T-helper 2 cell treated with Interferon-gamma antibody and Interleukin-4, amounts not matched to agents 5 μg/mL and 100 μg/mL, for 36 hours (primary cell): Measurements from ENCODE around the gene VSNL1.
"Not testable (repeated sequence)": the region's sequence is repeated elsewhere in the genome, so short reads cannot be mapped to it uniquely, and the experiment has no call there.

Experiments used
- DNase-seq: peaks from one replicate; pipeline ENCODE4 v3.0.0; 2021; ENCODE audit warnings: low spot score
- H3K27ac Mint-ChIP-seq: one replicate; pipeline ENCODE4 v1.8.0; 2021; ENCODE audit warnings: mild to moderate bottlenecking, mixed read lengths
- H3K27me3 Mint-ChIP-seq: one replicate; pipeline ENCODE4 v1.8.0; 2021; ENCODE audit warnings: low read depth, mixed read lengths
- H3K36me3 Mint-ChIP-seq: one replicate; pipeline ENCODE4 v1.8.0; 2021; ENCODE audit warnings: low read depth, mixed read lengths
- H3K4me1 Mint-ChIP-seq: one replicate; pipeline ENCODE4 v1.8.0; 2021; ENCODE audit warnings: low read depth, mixed read lengths
- H3K4me3 Mint-ChIP-seq: one replicate; pipeline ENCODE4 v1.8.0; 2022; ENCODE audit warnings: mild to moderate bottlenecking, moderate library complexity, mixed read lengths
- H3K9me3 Mint-ChIP-seq: one replicate; pipeline ENCODE4 v1.8.0; 2021; ENCODE audit warnings: mixed read lengths

VSNL1 gene

DNA sequence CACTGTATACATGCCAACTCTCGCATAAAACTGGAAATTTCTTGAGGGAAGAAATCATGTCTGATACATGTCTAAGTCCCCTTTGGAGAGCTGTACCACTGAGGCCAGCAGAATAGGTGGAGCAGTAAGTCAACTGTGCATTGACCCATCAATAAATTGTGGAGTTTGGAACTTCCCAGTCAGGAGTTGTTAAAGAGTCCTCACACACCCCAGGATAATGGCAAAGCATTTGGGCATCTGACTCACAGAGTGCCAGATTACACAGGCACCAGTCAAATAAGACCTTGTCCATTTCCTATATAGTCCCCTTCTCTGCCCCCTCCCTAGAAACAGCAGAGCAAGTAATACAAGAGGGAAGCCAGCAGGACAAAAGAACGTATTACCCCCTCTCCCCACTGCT lies 10.4 kb downstream of the VSNL1 start:
- no peaks in the 10 kb centered on the region for H3K36me3 Mint-ChIP-seq
- no peak for DNase-seq
- H3K4me1 Mint-ChIP-seq, result no peaks in the 10 kb centered on the region
- H3K27me3 Mint-ChIP-seq, result peaks cover 3% of the 10 kb centered on the region
- H3K4me3 Mint-ChIP-seq, result no peak overlapping the region
- no peak overlapping the region for H3K27ac Mint-ChIP-seq
- H3K9me3 Mint-ChIP-seq, result no peaks in the 10 kb centered on the region

DNA sequence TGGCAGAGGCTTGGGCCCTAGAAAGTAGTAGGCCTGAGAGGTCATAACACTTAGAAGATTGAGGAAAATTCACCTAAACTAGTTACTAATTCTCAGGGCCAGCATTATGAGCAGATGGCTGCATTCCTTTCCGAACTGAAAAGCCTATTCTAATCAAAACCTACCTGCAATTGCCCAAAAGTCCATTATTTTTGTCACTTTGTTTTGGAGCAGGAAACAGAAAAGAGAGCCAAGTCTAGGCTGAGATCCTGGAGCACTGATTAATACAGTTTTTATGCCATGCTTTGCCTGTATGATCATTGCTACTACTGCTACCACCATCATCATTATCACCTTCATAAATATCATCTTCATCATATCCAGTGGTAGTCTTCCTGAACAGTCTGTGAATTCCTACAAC lies 14.7 kb downstream of the VSNL1 start:
- Mint-ChIP-seq H3K9me3 (no peaks in the 10 kb centered on the region), H3K27me3 (no peaks in the 10 kb centered on the region), H3K4me3 (no peak overlapping the region), H3K36me3 (no peaks in the 10 kb centered on the region), H3K27ac (no peak overlapping the region), H3K4me1 (no peaks in the 10 kb centered on the region)
- DNase-seq, result no peak

- Mint-ChIP-seq H3K4me1 (no peaks in the 10 kb centered on the region), H3K27me3 (no peaks in the 10 kb centered on the region), H3K36me3 (no peaks in the 10 kb centered on the region), H3K4me3 (no peak overlapping the region), H3K9me3 (no peaks in the 10 kb centered on the region), H3K27ac (no peak overlapping the region)
- DNase-seq, result no peak
Observed at GRCh38 chr2:17557596-17557995, 17.1 kb downstream of the VSNL1 start.

GRCh38 chr2:17558053-17558452 lies 17.6 kb downstream of the VSNL1 start:
- Mint-ChIP-seq H3K27me3 (no peaks in the 10 kb centered on the region), H3K4me3 (no peak overlapping the region), H3K4me1 (no peaks in the 10 kb centered on the region), H3K27ac (no peak overlapping the region), H3K9me3 (no peaks in the 10 kb centered on the region), H3K36me3 (no peaks in the 10 kb centered on the region)
- DNase-seq, result no peak

DNA sequence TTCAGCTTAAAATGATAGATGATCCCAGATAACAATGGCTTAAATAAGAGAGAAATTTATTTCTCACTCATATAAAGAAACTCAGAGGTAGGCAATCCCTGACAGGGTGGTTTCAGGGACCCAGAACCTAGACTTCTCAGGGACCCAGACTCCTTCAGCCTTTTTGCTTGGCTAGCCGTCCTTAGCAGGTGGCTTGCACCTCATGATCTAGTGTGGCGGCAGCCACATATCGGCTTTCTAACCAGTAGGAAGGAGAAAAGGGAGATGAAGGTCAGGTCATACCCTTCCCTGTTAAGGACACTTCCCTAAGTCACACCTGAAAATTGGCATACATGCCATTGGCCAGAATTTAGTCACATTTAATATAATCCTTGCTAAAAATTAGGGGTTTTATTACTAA lies 18.4 kb downstream of the VSNL1 start:
- H3K27ac Mint-ChIP-seq, result no peak overlapping the region
- DNase-seq, result no peak
- H3K27me3 Mint-ChIP-seq, result no peaks in the 10 kb centered on the region
- no peaks in the 10 kb centered on the region for H3K36me3 Mint-ChIP-seq
- no peaks in the 10 kb centered on the region for H3K4me1 Mint-ChIP-seq
- H3K4me3 Mint-ChIP-seq, result no peak overlapping the region
- H3K9me3 Mint-ChIP-seq, result no peaks in the 10 kb centered on the region

GRCh38 chr2:17565726-17566125 lies 25.2 kb downstream of the VSNL1 start:
- H3K36me3 Mint-ChIP-seq, H3K27ac Mint-ChIP-seq, DNase-seq, H3K9me3 Mint-ChIP-seq, H3K4me3 Mint-ChIP-seq, H3K4me1 Mint-ChIP-seq, H3K27me3 Mint-ChIP-seq: not testable (repeated sequence)

GRCh38 chr2:17571681-17572080 lies 31.2 kb downstream of the VSNL1 start:
- H3K36me3 Mint-ChIP-seq, result no peaks in the 10 kb centered on the region
- H3K4me1 Mint-ChIP-seq, result no peaks in the 10 kb centered on the region
- H3K9me3 Mint-ChIP-seq, result no peaks in the 10 kb centered on the region
- DNase-seq, result no peak
- no peak overlapping the region for H3K27ac Mint-ChIP-seq
- no peak overlapping the region for H3K4me3 Mint-ChIP-seq
- H3K27me3 Mint-ChIP-seq, result peaks cover 8% of the 10 kb centered on the region

GRCh38 chr2:17573085-17573803 lies 32.7 kb downstream of the VSNL1 start:
- Mint-ChIP-seq H3K4me1 (peaks cover 1% of the 10 kb centered on the region), H3K4me3 (no peak overlapping the region), H3K27me3 (peaks cover 9% of the 10 kb centered on the region), H3K9me3 (no peaks in the 10 kb centered on the region), H3K36me3 (no peaks in the 10 kb centered on the region), H3K27ac (no peak overlapping the region)
- DNase-seq, result no peak

- Mint-ChIP-seq H3K27me3 (peaks cover 9% of the 10 kb centered on the region), H3K36me3 (no peaks in the 10 kb centered on the region), H3K4me3 (no peak overlapping the region), H3K4me1 (peaks cover 2% of the 10 kb centered on the region), H3K9me3 (no peaks in the 10 kb centered on the region), H3K27ac (no peak overlapping the region)
- no peak for DNase-seq
Observed at GRCh38 chr2:17573804-17574175, 33.3 kb downstream of the VSNL1 start.

DNA sequence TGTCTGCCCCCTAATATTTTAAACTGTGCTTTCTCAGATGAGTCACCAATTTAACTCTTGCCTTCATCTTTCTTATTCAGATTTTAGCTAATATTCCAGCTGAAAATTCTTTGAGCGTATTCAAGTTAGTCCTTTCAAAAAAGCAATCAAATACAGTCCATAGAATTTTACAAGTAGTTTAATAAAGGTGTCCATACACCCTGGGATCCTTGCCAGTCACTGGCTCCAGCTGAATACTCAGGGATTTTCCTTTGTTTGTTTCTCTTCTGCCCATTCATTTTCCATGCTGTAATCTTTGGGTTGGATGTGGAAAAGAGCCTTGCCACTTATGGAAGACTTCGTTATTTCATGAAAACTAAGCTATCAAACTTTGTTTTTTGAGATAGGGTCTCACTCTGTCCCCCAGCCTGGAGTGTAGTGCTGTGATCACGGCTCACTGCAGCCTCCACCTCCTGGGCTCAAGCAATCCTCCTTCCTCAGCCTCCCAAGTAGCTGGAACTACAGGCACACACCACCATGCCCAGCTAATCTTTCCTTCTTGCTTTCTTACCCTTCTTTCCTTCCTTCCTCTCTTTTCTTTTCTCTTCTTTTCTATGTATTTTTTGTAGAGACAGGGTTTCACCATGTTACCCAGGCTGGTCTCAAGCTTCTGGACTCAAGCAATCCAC lies 34.0 kb downstream of the VSNL1 start:
- H3K27ac Mint-ChIP-seq, result no peak overlapping the region
- H3K27me3 Mint-ChIP-seq, result peaks cover 9% of the 10 kb centered on the region
- no peaks in the 10 kb centered on the region for H3K9me3 Mint-ChIP-seq
- peaks cover 6% of the 10 kb centered on the region for H3K4me1 Mint-ChIP-seq
- no peaks in the 10 kb centered on the region for H3K36me3 Mint-ChIP-seq
- H3K4me3 Mint-ChIP-seq, result no peak overlapping the region
- no peak for DNase-seq

GRCh38 chr2:17576802-17577201 lies 36.3 kb downstream of the VSNL1 start:
- H3K4me3 Mint-ChIP-seq, result no peak overlapping the region
- no peak overlapping the region for H3K27ac Mint-ChIP-seq
- no peak for DNase-seq
- H3K9me3 Mint-ChIP-seq, result no peaks in the 10 kb centered on the region
- peaks cover 9% of the 10 kb centered on the region for H3K27me3 Mint-ChIP-seq
- H3K4me1 Mint-ChIP-seq, result peaks cover 10% of the 10 kb centered on the region
- H3K36me3 Mint-ChIP-seq, result no peaks in the 10 kb centered on the region

DNA sequence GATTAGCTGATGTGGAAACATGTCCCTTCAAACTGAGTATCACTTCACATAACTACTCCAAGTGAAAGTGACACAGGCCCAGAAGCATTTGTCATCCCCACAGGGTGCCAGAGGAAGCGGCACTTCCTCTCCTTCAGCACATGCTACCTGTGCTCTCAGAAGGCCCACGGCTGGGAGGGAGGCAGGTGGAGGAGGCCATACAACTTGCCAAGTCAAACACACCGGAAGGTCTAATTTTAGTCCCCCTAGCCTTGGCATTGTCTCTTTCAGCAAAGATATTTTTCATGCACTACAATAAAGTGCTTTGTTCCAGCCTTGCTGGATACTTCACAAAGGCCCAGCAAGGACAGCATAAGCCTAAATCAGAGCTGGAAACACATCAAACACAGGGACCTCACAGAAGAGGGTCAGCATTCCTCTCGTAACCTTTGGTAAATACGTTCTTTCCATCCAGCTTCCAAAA lies 38.0 kb downstream of the VSNL1 start:
- peaks cover 10% of the 10 kb centered on the region for H3K4me1 Mint-ChIP-seq
- DNase-seq, result no peak
- H3K4me3 Mint-ChIP-seq, result no peak overlapping the region
- no peaks in the 10 kb centered on the region for H3K36me3 Mint-ChIP-seq
- no peaks in the 10 kb centered on the region for H3K9me3 Mint-ChIP-seq
- peaks cover 7% of the 10 kb centered on the region for H3K27me3 Mint-ChIP-seq
- no peak overlapping the region for H3K27ac Mint-ChIP-seq

GRCh38 chr2:17579605-17580318 lies 39.3 kb downstream of the VSNL1 start:
- no peak for DNase-seq
- Mint-ChIP-seq H3K27ac (no peak overlapping the region), H3K36me3 (no peaks in the 10 kb centered on the region), H3K4me1 (peaks cover 10% of the 10 kb centered on the region), H3K4me3 (no peak overlapping the region), H3K27me3 (peaks cover 7% of the 10 kb centered on the region), H3K9me3 (no peaks in the 10 kb centered on the region)

- Mint-ChIP-seq H3K4me3 (no peak overlapping the region), H3K27me3 (peaks cover 7% of the 10 kb centered on the region), H3K4me1 (peaks cover 10% of the 10 kb centered on the region), H3K9me3 (no peaks in the 10 kb centered on the region), H3K27ac (no peak overlapping the region), H3K36me3 (no peaks in the 10 kb centered on the region)
- no peak for DNase-seq
Observed at GRCh38 chr2:17580319-17580715, 39.8 kb downstream of the VSNL1 start.
